HG03575 (cell line): ENCODE results near the gene TRIML2.
"Not testable (repeated sequence)": the region's sequence is repeated elsewhere in the genome, so short reads cannot be mapped to it uniquely, and the experiment has no call there.

Experiments
- ATAC-seq: cut with Tn5 transposase; IDR thresholded peaks from one replicate; pipeline ENCODE4 v1.9.1; 2021; ENCODE audit not compliant: unreplicated experiment, insufficient number of reproducible peaks, low FRiP score; ENCODE audit errors: extremely low read depth

Gene TRIML2

DNA sequence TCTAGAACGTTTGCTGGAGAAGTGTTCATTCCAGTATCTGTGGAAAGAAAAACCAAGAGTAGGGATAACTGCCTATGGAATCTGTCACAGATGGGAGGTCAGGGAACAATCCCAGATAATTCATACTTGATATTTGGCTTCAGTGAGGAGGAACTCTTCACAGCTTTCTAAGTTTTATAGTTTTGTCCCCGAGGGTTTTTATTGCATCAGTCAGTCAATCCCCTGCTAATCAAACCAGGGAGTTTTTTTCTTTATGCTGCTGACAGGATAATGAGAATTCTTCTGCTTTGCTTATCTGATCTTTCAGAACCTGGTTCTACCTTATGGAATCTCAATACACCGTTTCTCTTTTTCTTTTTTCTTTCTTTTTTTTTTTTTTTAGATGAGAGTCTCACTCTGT lies 633 bp upstream of the TRIML2 start:
- ATAC-seq: no peak

DNA sequence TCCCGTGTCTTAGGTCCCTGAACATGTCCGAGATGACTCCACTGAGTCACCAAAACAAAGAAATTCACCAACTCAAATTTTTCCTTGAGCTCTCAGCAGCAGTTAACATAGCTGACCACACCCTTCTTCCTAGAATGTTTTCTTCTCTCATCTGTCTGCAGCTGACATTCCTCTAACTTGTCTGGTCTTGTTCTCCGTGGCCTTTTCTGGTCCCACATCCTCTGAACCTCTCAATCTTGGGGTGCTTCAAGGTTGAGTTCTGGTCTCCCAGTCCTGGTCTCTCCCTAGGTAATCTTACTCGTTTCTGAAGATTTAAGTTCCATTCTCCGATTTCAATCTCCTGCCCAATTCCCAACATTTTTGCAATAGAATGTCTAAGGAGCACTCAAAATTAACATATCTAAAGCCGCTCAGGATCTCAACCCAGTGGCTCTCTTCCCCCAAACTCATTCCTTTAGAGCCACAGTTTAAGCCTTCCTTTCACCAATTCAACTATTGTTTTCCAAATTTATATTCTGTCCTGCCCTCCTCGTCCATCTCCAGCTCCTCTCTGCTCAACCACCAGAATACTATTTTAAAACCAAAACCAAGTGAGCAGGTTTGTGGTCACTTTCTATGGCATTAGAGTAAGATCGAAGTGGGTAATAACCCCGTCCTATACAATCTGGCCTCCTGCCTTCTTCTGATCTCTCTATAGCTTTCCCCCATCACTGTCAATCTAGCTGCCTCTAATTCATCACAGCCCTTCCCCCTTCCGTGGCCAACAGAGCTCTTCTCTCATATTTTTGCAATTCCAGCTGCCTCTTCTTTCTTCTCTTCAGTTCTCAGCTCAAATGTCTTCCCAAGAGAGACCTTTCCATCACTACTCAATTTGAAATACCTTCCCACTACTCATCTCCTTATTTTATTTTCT lies 1.2 kb downstream of the TRIML2 start:
- ATAC-seq: no peak

DNA sequence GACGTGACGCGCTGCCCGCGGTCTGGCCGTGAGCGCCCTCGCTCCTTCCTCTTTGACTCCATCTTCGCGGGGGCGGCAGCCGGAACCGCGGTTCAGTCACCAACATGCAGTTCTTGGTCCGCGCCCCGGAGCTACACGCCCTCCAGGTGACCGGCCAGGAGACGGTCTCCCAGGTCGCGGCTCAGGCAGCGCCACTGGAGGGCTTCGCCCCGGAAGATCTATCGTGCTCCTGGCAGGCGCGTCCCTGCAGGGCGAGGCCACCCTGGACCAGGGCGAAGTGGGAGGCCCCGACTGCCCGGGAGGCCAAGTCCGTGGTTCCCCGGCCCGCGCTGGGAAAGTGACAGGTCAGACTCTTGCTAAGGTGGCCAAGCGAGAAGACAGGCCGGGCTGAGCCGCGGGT lies 2.9 kb downstream of the TRIML2 start:
- no peak for ATAC-seq

DNA sequence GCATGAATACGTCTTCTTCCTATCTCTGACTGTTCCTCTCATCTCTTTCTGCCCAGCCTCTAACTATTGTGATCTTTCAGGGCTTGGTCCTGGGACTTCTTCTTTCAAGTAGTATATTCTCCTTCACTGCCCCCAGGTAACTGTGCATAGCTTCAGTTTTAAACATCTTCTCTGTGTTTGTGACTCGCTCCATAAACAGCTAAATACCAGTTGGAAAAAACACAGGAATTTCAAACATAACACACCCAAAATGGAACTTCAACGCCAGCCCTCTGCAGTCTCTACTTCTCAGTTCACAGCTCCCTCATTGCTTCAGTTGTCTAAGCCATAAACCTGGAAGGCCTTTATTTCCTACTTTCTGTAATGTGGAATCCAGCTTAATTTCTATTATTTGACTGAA lies 16.6 kb downstream of the TRIML2 start:
- no peak for ATAC-seq

DNA sequence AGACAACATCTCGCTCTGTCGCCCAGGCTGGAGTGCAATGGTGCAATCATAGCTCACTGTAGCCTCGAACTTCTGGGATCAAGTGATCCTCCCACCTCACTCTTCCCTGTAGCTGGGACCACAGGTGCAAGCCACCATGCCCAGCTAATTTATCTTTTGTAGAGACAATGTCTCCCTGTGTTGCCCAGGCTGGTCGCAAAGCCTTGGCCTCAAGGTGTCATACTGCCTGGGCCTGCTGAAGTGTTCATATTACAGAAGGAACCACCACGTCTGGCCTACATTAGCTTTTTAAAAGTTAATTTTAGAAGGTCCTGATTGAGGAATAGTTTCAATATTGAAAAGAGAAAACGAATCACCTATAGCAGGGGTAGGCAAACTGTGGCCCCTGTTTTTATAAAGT lies 22.5 kb downstream of the TRIML2 start:
- no peak for ATAC-seq

DNA sequence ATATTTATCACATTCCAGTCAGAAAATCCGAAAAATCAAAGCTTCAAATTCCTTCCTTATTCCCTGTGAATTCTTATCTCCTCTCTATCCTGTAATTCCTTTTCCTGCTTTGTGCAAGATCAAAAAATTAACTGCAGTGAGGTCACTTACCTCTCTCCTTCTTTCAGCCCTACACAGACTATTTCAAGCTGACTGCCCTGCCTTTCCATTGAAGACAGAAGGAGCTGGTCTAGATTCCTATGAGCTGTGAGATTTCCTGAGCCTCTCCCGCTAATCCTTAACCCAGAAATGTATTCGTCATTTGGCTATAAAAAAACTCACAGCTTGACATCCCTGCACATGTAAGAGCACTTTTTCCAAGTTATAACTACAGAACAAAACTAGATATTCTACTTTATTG lies 26.6 kb downstream of the TRIML2 start:
- no peak for ATAC-seq

DNA sequence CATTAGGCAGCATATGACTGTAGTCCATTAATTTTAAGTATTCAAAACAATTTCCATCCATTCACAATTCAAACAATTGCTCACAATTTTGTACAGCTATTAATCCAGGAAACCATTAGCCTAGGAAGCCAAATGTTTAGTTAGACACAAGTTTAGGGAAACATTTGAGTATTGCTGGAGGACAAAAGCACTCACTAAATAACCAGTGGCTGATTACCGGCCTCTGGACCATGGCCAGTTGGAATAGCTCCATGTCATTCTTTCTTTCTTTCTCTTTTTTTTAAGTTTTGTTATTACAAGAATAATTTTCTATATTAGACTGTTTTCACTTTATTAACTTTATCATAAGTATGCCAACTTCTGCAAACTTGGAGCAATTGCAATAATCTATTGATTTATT lies 31.3 kb downstream of the TRIML2 start:
- no peak for ATAC-seq

DNA sequence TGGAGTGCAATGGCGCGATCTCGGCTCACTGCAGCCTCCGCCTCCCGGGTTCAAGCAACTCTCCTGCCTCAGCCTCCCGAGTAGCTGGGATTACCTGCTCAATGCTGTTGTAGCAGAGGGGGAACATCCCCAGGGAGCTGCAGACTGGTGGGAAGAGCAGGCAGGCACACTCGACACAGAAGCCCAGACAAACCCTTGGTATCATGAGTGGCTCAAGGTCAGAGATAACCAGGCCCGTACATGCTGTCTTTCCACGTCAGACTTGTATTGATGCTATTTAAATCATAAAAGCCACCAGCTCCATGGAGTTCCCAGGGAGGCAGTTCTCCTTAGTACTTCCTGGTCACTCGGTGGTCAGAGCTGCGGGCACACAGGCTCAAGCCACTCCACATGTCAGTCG lies 33.2 kb downstream of the TRIML2 start:
- no peak for ATAC-seq

DNA sequence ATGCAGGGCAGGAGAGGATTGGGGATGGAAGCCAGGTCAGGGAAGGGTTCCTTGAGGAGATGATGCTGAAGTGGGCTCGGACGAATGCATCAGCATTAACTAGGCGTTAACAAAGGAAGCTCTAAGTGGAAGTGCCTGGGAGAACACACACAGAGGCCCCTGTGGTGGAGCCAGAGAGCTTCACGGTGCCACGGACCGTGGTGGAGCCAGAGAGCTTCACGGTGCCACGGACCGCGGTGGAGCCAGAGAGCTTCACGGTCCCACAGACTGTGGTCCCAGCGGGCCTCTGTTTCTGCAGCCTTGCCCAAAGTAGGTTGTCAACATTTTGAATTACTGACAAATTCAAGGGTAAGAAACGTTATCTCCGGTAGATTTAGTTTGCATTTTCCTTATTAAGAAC lies 48.3 kb downstream of the TRIML2 start:
- ATAC-seq: no peak

DNA sequence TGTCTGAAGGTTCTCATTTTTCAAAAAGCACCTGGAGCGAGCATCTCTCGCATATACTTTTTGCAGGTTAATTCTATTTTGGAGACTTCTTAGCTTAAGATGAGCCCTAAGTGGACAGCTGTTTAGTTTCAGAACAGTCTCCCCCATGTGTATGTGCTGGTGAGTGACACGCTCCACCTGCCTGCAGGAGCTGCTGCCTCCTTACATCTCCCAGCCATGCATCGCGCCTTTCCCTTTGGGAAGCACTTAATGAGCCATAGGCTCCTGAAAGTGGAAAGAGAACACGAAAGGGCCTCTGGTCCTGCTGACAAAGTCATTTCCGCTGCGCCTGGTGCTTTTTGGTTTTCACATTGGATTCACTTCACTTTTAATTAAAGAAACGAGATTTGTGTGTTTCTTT lies 56.1 kb downstream of the TRIML2 start:
- no peak for ATAC-seq

DNA sequence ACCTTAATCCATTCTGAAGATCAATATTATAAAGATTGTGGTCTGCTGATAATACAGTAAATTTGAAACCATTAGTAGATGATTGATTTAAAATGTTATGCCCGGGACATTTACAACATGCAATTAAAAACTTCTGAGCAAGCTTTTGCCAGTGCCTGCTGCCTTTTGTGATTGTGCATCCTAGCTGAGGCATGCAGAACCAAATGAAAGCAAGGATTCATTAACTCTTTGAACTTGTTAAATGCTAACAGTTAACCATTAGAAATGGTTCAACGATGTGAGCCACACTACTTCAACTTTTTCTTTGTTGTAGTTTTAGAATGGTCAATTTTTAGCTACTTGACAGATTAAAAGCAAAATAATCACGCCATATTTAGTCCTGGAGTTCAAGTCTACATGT lies 62.7 kb downstream of the TRIML2 start:
- ATAC-seq: no peak

DNA sequence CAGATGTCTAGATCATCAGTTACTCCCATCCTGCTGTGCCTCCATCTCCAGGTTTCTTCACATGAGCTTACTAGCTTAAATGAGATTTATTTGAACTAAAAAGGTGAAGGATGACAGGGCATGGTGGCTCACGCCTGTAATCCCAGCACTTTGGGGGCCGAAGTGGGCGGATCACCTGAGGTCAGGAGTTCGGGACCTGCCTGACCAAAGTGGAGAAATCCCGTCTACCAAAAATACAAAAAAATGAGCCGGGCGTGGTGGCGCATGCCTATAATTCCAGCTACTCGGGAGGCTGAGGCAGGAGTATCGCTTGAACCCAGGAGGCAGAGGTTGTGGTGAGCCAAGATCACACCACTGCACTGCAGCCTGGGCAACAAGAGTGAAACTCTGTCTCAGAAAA lies 63.9 kb downstream of the TRIML2 start:
- ATAC-seq: not testable (repeated sequence)

DNA sequence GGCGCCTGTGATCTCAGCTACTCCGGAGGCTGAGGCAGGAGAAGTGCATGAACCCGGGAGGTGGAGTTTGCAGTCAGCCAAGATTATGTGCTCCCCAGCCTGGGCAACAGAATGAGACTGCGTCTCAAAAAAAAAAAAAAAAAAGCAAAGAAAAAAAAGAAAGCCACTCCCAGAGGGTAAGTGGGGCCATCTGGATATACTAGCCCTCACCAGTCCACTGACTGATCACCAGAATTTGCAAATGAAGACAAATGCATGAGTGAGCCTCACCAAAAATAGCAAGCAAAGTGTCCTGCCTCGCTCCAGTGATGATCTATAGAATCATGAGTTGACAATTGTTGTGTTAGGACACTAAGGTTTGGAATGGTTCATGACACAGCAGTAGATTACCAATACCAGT lies 66.2 kb downstream of the TRIML2 start:
- ATAC-seq: no peak

DNA sequence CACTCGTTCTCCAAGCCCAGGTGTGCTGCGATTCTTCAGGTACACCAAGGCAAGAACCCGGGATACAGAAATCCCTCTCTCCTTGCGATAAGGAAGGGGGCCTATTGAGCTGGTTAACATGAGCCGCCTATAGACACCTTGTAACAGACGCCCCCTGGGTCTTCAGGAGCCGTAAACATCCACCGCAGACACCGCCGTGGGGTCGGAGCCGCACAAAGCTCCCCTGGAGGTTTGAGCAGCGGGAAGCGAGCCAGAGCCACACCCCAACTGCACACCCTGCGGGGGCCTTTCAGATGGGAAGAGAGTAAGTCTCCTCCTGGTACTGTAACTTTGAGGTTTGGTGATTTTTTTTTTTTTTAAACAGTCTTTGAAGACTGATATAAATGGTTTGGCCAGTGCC lies 67.2 kb downstream of the TRIML2 start:
- ATAC-seq: no peak

DNA sequence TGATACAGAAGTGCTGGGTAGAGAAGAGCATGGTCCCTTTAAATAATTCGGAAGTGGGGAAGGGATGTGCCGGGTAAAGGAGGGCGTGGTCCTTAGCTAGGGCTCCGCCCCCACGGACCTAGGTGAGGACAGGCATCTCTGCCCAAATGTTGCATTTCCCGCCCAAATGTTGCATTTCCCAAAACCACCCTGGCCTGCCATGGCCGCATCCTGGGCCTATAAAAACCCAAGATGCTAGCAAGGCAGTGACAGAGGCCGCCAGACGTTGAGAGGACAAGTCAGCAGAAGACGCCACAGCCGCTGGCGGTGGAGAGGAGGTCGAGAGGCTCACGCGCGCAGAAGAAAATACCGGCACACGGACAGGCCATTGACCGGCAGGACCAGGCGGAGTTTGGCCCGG lies 67.7 kb downstream of the TRIML2 start:
- ATAC-seq: no peak
